CD8-positive, alpha-beta memory T cell (primary cell): ENCODE results near the gene MTA1. TPM values are rescaled to one million over a fixed set of nuclear protein-coding genes. Genes with fewer than 3 reads are reported as not detected.

Experiments used
- CTCF ChIA-PET: fragments of 350-600 bp; sonication (Branson Sonifier 250); formaldehyde crosslinking; loops from one replicate; lab custom pipeline; 2021; ENCODE audit warnings: antibody characterized with exemption; lab: Charles Lee
- POLR2A ChIA-PET: fragments of 350-600 bp; sonication (Branson Sonifier 250); formaldehyde crosslinking; loops from one replicate; lab custom pipeline; 2021; ENCODE audit warnings: antibody characterized with exemption; lab: Charles Lee
- DNase-seq, 5 donors: peaks; one replicate each; pipeline versions ENCODE4 v3.0.0 to v3.0.0-alpha.2; 2020 to 2022; ENCODE audit warnings: mixed read lengths in 1 of 5
- H3K27ac ChIP-seq: one replicate; pipeline ENCODE4 v1.7.0; 2013; ENCODE audit warnings: low read depth, mild to moderate bottlenecking, low read length, moderate library complexity
- H3K27me3 ChIP-seq: 2 replicates; pipeline ENCODE4 v1.7.0; 2013; ENCODE audit warnings: low read length, mild to moderate bottlenecking; ENCODE audit not compliant: insufficient read depth, poor library complexity, severe bottlenecking
- H3K36me3 ChIP-seq: 2 replicates; pipeline ENCODE4 v1.7.0; 2013; ENCODE audit warnings: mild to moderate bottlenecking, low read length, moderate library complexity; ENCODE audit not compliant: insufficient read depth
- H3K4me1 ChIP-seq: 2 replicates; pipeline ENCODE4 v1.7.0; 2013; ENCODE audit warnings: mild to moderate bottlenecking, low read length, moderate library complexity; ENCODE audit not compliant: insufficient read depth
- H3K4me3 ChIP-seq: 2 replicates; pipeline ENCODE4 v1.7.0; 2013; ENCODE audit warnings: mild to moderate bottlenecking, low read length
- H3K9me3 ChIP-seq: 2 replicates; pipeline ENCODE4 v1.7.0; 2013; ENCODE audit warnings: mild to moderate bottlenecking, low read length
- H3K27ac Mint-ChIP-seq, 8 donors: one replicate each; pipeline ENCODE4 v1.8.0; 2020 to 2021; ENCODE audit warnings: mixed read lengths in 8 of 8, mild to moderate bottlenecking in 6 of 8, inconsistent platforms in 3 of 8, moderate library complexity in 3 of 8
- H3K27me3 Mint-ChIP-seq, 2 donors: one replicate each; pipeline ENCODE4 v1.8.0; 2020 to 2021; ENCODE audit warnings: mixed read lengths in 2 of 2, mild to moderate bottlenecking in 1 of 2, moderate library complexity in 1 of 2
- H3K36me3 Mint-ChIP-seq, 3 donors: one replicate each; pipeline ENCODE4 v1.8.0; 2020 to 2021; ENCODE audit warnings: mixed read lengths in 3 of 3, inconsistent platforms in 1 of 3, mild to moderate bottlenecking in 1 of 3
- H3K4me1 Mint-ChIP-seq, 3 donors: one replicate each; pipeline ENCODE4 v1.8.0; 2020 to 2021; ENCODE audit warnings: mixed read lengths in 3 of 3, inconsistent platforms in 1 of 3, mild to moderate bottlenecking in 1 of 3
- H3K4me3 Mint-ChIP-seq, 7 donors: one replicate each; pipeline ENCODE4 v1.8.0; 2020 to 2021; ENCODE audit warnings: mixed read lengths in 7 of 7, mild to moderate bottlenecking in 6 of 7, moderate library complexity in 4 of 7, inconsistent platforms in 2 of 7
- H3K9me3 Mint-ChIP-seq, 5 donors: one replicate each; pipeline ENCODE4 v1.8.0; 2020 to 2022; ENCODE audit warnings: mixed read lengths in 5 of 5, mild to moderate bottlenecking in 3 of 5, moderate library complexity in 2 of 5, inconsistent platforms in 1 of 5
- polyA plus RNA-seq: library from polyadenylated mRNA; unstranded; fragments of 300-500 nt; fragmentation: Illumina TruSeq; gene quantifications from one replicate; pipeline ENCODE4 v1.2.3, GENCODE V29; 2021
- total RNA-seq, 2 experiments: library from RNA; stranded (reverse); gene quantifications; one replicate each; pipeline ENCODE4 v1.2.3, GENCODE V29; 2021

Gene MTA1
- total and polyA plus RNA-seq, 3 experiments from 2014 or later, result 6.1 to 129 (median 124) TPM

DNA sequence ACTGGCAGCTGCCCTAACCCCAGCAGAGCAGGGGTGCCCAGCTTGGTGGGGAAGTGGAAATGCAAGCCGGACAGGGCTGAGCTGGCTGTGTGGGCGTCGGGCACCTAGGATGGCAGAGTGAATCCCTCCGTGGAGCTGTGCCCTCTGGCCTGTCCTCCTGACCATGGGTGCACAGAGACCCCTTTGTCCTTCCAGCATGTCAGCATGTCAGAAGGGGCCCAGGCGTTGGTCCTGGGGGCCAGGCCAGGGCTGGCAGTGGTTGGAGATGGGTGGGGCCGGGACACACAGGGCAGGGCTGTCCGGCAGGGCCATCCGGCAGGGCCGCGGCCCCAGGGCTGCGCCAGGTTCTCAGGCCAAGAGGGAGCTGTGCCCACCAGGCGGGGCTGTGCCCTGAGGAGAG is 30.1 kb upstream of the MTA1 start:
- CTCF ChIA-PET, result no interaction called here
- Histone ChIP-seq H3K36me3 (no peaks in the 10 kb centered on the region), H3K27ac (no peak overlapping the region)

GRCh38 chr14:105389976-105390848 is 29.4 kb upstream of the MTA1 start:
- no peak overlapping the region for H3K4me3 ChIP-seq
- no peaks in the 10 kb centered on the region for H3K36me3 ChIP-seq
- H3K4me1 ChIP-seq, result no peaks in the 10 kb centered on the region
- ChIA-PET POLR2A (no interaction called here), CTCF (interaction anchor here (1.3 kb wide), 1 partner anchor 100 kb away, joined by 4 read pairs; no protein-coding TSS in a partner anchor)
- H3K9me3 ChIP-seq, result no peaks in the 10 kb centered on the region
- no peak overlapping the region for H3K27ac ChIP-seq
- Mint-ChIP-seq H3K36me3 (peaks cover 0 to 2% (median 0%) of the 10 kb centered on the region in 3 donors), H3K4me1 (no peaks in the 10 kb centered on the region), H3K9me3 (no peaks in the 10 kb centered on the region), H3K4me3 (no peak overlapping the region), H3K27ac (no peak overlapping the region), H3K27me3 (no peaks in the 10 kb centered on the region)
- peak in 1 of 5 donors; percentile 36 for DNase-seq
- no peaks in the 10 kb centered on the region for H3K27me3 ChIP-seq

More for the DNA sequence above, 30.1 kb upstream of the MTA1 start:
- Histone ChIP-seq H3K4me3 (no peak overlapping the region), H3K27me3 (no peaks in the 10 kb centered on the region), H3K9me3 (no peaks in the 10 kb centered on the region), H3K4me1 (no peaks in the 10 kb centered on the region)
- Mint-ChIP-seq H3K4me1 (no peaks in the 10 kb centered on the region), H3K27me3 (no peaks in the 10 kb centered on the region), H3K4me3 (no peak overlapping the region), H3K27ac (no peak overlapping the region), H3K36me3 (peaks cover 0 to under 1% (median 0%) of the 10 kb centered on the region in 3 donors), H3K9me3 (no peaks in the 10 kb centered on the region)
- POLR2A ChIA-PET, result no interaction called here
- DNase-seq, result peak in 1 of 5 donors; percentile 26

DNA sequence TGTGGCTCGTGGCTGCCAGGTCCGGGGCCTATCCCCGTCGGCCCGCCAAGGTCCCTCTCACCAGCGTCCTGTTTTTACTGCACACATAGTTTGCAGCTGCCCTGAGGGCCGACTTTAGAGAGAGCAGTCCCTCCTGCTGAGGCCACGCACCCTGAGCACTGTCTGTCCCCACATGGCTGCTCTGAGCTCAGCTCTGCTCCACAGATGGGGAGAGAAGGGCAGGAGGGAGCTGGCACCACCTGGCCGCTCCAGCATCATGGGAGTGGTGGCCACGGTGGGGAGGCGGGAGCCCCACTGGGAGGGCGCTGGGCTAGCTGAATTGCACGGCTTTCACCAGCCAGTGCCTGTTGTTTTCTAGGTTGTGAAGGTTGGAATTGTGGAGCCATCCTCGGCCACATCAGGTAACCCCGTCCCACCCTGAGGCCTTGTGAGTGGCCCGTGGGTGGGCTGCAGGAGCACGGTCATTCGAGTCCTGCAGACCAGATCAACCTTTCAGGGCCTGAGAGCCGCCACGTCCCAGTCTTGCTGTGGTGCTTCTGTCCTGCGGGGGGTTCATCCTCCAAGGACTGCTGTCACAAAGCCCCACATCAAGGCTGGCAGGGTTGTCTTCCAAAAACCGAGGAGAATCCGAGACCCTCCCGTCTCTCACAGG is 28.7 kb upstream of the MTA1 start:
- ChIA-PET POLR2A (no interaction called here), CTCF (interaction anchor here (1.3 kb wide), 1 partner anchor 99 kb away, joined by 4 read pairs; no protein-coding TSS in a partner anchor)
- peaks cover 0 to 2% (median 0%) of the 10 kb centered on the region in 3 donors for H3K36me3 Mint-ChIP-seq
- Histone ChIP-seq H3K27ac (no peak overlapping the region), H3K27me3 (no peaks in the 10 kb centered on the region), H3K4me1 (no peaks in the 10 kb centered on the region), H3K36me3 (no peaks in the 10 kb centered on the region), H3K9me3 (no peaks in the 10 kb centered on the region), H3K4me3 (no peak overlapping the region)
- DNase-seq, result peak in 1 of 5 donors; percentile 29
- H3K4me1 Mint-ChIP-seq, result no peaks in the 10 kb centered on the region
- H3K9me3 Mint-ChIP-seq, result no peaks in the 10 kb centered on the region
- no peak overlapping the region for H3K4me3 Mint-ChIP-seq
- no peaks in the 10 kb centered on the region for H3K27me3 Mint-ChIP-seq
- H3K27ac Mint-ChIP-seq, result no peak overlapping the region

- Mint-ChIP-seq H3K9me3 (no peaks in the 10 kb centered on the region), H3K27me3 (no peaks in the 10 kb centered on the region), H3K4me1 (no peaks in the 10 kb centered on the region), H3K36me3 (peaks cover 0 to 2% (median 0%) of the 10 kb centered on the region in 3 donors), H3K27ac (no peak overlapping the region), H3K4me3 (no peak overlapping the region)
- POLR2A ChIA-PET, result no interaction called here
- H3K4me3 ChIP-seq, result no peak overlapping the region
- no peaks in the 10 kb centered on the region for H3K4me1 ChIP-seq
- DNase-seq, result peak in 1 of 5 donors; percentile 39
- H3K9me3 ChIP-seq, result no peaks in the 10 kb centered on the region
- CTCF ChIA-PET, result no interaction called here
- no peaks in the 10 kb centered on the region for H3K27me3 ChIP-seq
- H3K36me3 ChIP-seq, result no peaks in the 10 kb centered on the region
- H3K27ac ChIP-seq, result no peak overlapping the region
Measured at GRCh38 chr14:105391541-105391940, 28.1 kb upstream of the MTA1 start.

DNA sequence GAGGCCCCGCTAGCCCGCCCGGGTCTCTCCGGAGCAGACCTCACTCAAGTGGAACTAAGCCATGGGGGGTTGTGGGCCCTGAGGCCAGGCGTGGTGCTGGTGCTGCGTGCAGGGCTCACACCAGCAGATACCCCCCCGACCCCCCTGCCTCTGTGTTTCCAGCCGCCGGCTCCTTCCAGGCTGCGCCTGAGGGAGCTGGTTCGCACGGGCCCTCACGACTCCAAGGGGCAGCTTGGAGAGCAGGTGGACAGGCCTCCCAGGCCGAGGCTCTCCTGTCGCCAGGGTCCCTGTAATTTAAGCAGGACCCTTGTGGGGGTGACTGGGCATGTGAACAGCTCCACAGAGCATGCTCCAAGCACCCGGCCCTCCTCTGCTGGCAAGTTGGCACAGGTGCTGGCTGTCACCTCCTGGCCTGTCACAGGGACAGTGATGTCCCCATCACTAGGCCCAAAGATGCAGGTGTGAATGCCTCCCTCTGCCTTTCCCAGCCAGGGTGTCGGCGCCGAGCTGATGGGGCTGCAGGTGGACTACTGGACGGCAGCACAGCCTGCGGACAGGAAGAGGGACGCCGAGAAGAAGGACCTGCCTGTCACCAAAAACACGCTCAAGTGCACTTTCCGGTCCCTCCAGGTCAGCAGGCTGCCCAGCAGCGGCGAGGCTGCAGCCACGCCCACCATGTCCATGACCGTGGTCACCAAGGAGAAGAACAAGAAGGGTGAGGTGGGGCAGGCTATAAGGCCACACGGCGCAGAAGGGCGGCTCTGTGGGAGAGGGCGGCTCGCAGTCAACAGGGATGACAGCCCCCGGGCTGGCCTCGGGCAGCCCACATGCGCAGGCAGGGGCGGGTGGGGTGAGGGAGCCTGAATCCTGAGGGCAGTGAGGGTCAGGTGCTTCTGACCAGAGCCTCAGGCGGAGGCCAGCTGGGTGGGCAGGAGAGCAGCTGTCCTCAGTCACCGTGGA is 27.2 kb upstream of the MTA1 start:
- CTCF ChIA-PET, result no interaction called here
- Mint-ChIP-seq H3K27me3 (no peaks in the 10 kb centered on the region), H3K4me3 (no peak overlapping the region), H3K36me3 (peaks cover 0 to 2% (median 0%) of the 10 kb centered on the region in 3 donors), H3K27ac (no peak overlapping the region), H3K9me3 (no peaks in the 10 kb centered on the region), H3K4me1 (peaks cover 0 to under 1% (median 0%) of the 10 kb centered on the region in 3 donors)
- POLR2A ChIA-PET, result no interaction called here
- H3K27ac ChIP-seq, result no peak overlapping the region
- no peaks in the 10 kb centered on the region for H3K9me3 ChIP-seq
- no peak overlapping the region for H3K4me3 ChIP-seq
- H3K27me3 ChIP-seq, result no peaks in the 10 kb centered on the region
- H3K4me1 ChIP-seq, result peaks cover under 1% of the 10 kb centered on the region
- DNase-seq, result peak in 1 of 5 donors; percentile 39
- H3K36me3 ChIP-seq, result no peaks in the 10 kb centered on the region

- Histone ChIP-seq H3K4me3 (no peak overlapping the region), H3K4me1 (peaks cover 7% of the 10 kb centered on the region), H3K9me3 (no peaks in the 10 kb centered on the region), H3K27ac (no peak overlapping the region), H3K36me3 (no peaks in the 10 kb centered on the region), H3K27me3 (no peaks in the 10 kb centered on the region)
- no peak for DNase-seq
- ChIA-PET POLR2A (no interaction called here), CTCF (no interaction called here)
- H3K27ac Mint-ChIP-seq, result peak overlapping the region in 1 of 8 donors; percentile 17
- H3K9me3 Mint-ChIP-seq, result no peaks in the 10 kb centered on the region
- H3K4me3 Mint-ChIP-seq, result no peak overlapping the region
- peaks cover 0 to 2% (median 0%) of the 10 kb centered on the region in 3 donors for H3K36me3 Mint-ChIP-seq
- H3K4me1 Mint-ChIP-seq, result peaks cover 0 to 6% (median 2%) of the 10 kb centered on the region in 3 donors
- H3K27me3 Mint-ChIP-seq, result no peaks in the 10 kb centered on the region
Measured at GRCh38 chr14:105393151-105393550, 26.5 kb upstream of the MTA1 start.

GRCh38 chr14:105394714-105395537 is 24.7 kb upstream of the MTA1 start:
- no peak overlapping the region for H3K4me3 ChIP-seq
- no peak overlapping the region for H3K27ac ChIP-seq
- CTCF ChIA-PET, result interaction anchor here (1.1 kb wide), 1 partner anchor 95 kb away, joined by 3 read pairs; no protein-coding TSS in a partner anchor
- Mint-ChIP-seq H3K27me3 (no peaks in the 10 kb centered on the region), H3K4me3 (no peak overlapping the region), H3K36me3 (peaks cover 0 to 5% (median 0%) of the 10 kb centered on the region in 3 donors), H3K9me3 (no peaks in the 10 kb centered on the region), H3K4me1 (peaks cover 5 to 19% (median 9%) of the 10 kb centered on the region in 3 donors), H3K27ac (no peak overlapping the region)
- POLR2A ChIA-PET, result no interaction called here
- H3K4me1 ChIP-seq, result peaks cover 18% of the 10 kb centered on the region
- H3K36me3 ChIP-seq, result peaks cover under 1% of the 10 kb centered on the region
- H3K27me3 ChIP-seq, result no peaks in the 10 kb centered on the region
- H3K9me3 ChIP-seq, result no peaks in the 10 kb centered on the region
- DNase-seq, result peak in 1 of 5 donors; percentile 45
